Measurements from ENCODE around the gene SLC27A3.
A peak's percentile ranks its signal among the peaks of the same experiment; 100 is the strongest.

The SLC27A3 gene

DNA sequence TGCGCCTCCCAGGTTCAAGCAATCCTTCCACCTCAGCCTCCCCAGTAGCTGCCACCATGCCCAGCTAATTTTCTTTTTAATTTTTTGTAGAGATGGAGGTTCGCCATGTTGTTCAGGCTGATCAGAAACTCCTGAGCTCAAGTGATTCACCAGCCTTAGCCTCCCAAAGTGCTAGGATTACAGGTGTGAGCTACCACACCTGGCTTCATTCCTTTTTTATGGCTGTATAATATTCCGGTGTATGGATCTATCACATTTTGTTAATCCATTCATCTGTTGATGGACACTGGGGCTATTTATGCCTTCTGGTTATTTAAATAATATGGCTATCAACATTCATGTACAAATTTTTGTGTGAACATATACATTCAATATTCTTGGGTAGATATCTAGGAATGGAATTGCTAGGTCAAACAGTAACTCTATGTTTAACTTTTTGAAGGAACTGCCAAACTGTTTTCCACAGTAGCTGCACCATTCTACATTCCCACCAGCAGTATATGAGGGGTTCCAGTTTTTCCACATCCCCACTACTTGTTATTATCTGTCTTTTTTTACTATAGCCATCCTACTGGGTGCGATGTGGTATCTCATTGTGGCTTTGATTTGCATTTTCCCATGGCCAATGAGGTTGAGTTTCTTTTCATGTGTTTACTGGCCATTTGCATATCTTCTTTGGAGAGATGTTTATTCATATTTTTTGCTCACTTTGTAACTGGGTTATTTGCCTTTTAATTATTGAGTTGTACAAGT is 11.0 kb downstream of the SLC27A3 start:
- Histone ChIP-seq H3K9me3 (no peaks in the 10 kb centered on the region), H3K27me3 (no peaks in the 10 kb centered on the region), H3K36me3 (no peaks in the 10 kb centered on the region), H3K27ac (no peak overlapping the region), H3K4me1 (peaks cover 0 to 30% (median 24%) of the 10 kb centered on the region in 4 donors), H3K4me3 (no peak overlapping the region)
- TF ChIP-seq, protein P1, sequence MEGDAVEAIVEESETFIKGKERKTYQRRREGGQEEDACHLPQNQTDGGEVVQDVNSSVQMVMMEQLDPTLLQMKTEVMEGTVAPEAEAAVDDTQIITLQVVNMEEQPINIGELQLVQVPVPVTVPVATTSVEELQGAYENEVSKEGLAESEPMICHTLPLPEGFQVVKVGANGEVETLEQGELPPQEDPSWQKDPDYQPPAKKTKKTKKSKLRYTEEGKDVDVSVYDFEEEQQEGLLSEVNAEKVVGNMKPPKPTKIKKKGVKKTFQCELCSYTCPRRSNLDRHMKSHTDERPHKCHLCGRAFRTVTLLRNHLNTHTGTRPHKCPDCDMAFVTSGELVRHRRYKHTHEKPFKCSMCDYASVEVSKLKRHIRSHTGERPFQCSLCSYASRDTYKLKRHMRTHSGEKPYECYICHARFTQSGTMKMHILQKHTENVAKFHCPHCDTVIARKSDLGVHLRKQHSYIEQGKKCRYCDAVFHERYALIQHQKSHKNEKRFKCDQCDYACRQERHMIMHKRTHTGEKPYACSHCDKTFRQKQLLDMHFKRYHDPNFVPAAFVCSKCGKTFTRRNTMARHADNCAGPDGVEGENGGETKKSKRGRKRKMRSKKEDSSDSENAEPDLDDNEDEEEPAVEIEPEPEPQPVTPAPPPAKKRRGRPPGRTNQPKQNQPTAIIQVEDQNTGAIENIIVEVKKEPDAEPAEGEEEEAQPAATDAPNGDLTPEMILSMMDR (IDR thresholded peaks at IDR 0.05): no peak
- intact Hi-C loops (cut with DNase I; ENCODE audit: low total_unique reads): no loop called here
- DNase-seq: no peak

- peak overlapping the region; percentile 45 to 48 for H3K4me3 ChIP-seq
- no peaks in the 10 kb centered on the region for H3K27me3 ChIP-seq
- H3K9me3 ChIP-seq: no peaks in the 10 kb centered on the region
- peak in 1 of 2 donors; percentile 71 for DNase-seq
- peak overlapping the region; percentile 91 to 93 for H3K27ac ChIP-seq
- TF ChIP-seq, protein P1 (IDR thresholded peaks at IDR 0.05): no peak
- intact Hi-C loops (cut with DNase I; ENCODE audit: low total_unique reads): no loop called here
- H3K36me3 ChIP-seq: no peaks in the 10 kb centered on the region
- peaks cover 0 to 24% (median 19%) of the 10 kb centered on the region in 4 donors for H3K4me1 ChIP-seq
These were observed 14.3 kb downstream of the SLC27A3 start for GRCh38 chr1:153789478-153790034.

DNA sequence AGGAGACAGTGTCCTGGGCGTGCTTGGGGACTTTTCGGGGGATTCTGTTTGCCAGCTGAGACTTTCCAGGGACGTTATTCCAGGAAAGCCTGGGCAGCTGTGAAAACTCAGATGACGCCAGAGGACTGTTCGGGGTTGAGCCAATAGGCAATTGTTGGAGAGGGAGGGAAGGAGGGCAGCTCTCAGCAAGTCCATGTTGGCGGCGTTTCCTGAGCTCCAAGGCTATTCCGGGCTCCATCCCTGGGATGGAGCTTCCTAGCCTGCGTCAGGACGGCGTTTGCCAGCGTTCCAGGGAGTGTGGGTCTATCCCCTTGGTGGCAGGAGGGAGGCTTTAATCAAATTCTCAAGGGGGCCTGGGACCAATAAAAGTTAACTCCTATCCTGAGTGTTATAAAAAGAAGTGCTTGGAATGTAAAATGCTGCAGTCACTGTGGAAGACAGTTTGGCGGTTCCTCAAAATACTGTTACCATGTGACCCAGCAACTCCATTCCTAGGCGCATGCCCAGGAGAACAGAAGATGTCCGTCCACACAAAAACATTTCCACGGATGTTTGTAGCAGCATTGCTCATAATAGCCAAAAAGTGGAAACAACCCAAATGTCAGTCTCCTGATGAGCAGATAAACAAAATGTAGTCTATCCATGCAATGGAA is 15.2 kb downstream of the SLC27A3 start:
- peak overlapping the region; percentile 91 to 93 for H3K27ac ChIP-seq
- TF ChIP-seq, protein P1 (IDR thresholded peaks at IDR 0.05): no peak
- intact Hi-C loops (cut with DNase I; ENCODE audit: low total_unique reads): no loop called here
- peak overlapping the region; percentile 45 to 48 for H3K4me3 ChIP-seq
- no peaks in the 10 kb centered on the region for H3K9me3 ChIP-seq
- no peaks in the 10 kb centered on the region for H3K27me3 ChIP-seq
- peaks cover 0 to 24% (median 19%) of the 10 kb centered on the region in 4 donors for H3K4me1 ChIP-seq
- DNase-seq: peak; percentile 91 to 97
- no peaks in the 10 kb centered on the region for H3K36me3 ChIP-seq

GRCh38 chr1:153790966-153791647 is 15.9 kb downstream of the SLC27A3 start:
- H3K4me3 ChIP-seq: peak overlapping the region; percentile 45 to 48
- peak overlapping the region; percentile 91 to 93 for H3K27ac ChIP-seq
- peaks cover 0 to 24% (median 19%) of the 10 kb centered on the region in 4 donors for H3K4me1 ChIP-seq
- peak in 1 of 2 donors; percentile 67 for DNase-seq
- TF ChIP-seq, protein P1 (IDR thresholded peaks at IDR 0.05): no peak
- H3K36me3 ChIP-seq: no peaks in the 10 kb centered on the region
- H3K9me3 ChIP-seq: no peaks in the 10 kb centered on the region
- no peaks in the 10 kb centered on the region for H3K27me3 ChIP-seq
- intact Hi-C loops (cut with DNase I; ENCODE audit: low total_unique reads): no loop called here

DNA sequence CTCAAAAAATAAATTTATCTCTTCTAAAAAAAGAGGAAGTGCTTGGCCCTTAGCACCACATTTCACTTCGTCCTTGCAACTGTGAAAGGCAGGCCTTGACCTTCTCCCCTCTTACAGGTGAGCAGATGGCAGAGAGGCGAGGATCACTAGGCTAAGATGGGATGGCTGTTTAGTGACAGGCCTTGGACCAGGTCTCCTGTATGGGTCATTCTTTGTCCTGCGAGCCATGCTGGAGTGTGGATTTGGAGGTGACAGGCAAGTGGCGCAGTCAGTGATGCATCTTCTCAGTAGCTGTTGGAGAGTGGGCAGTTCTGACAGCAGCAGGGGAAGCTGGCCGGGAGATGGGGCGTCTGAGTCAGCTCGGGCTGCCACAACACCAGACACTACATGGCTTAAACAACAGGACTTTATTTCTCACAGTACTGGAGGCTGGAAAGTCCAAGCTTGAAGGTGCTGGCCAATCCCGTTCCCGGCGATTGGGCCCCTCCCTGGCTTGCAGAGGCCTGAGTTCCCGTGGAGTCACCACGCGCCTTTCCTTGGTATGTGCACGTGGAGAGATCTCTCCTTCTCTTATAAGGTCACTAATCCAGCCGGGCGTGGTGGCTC is 16.5 kb downstream of the SLC27A3 start:
- TF ChIP-seq, protein P1 (IDR thresholded peaks at IDR 0.05): no peak
- H3K27me3 ChIP-seq: no peaks in the 10 kb centered on the region
- no peaks in the 10 kb centered on the region for H3K36me3 ChIP-seq
- peak; percentile 19 to 64 for DNase-seq
- H3K4me1 ChIP-seq: peaks cover 0 to 24% (median 19%) of the 10 kb centered on the region in 4 donors
- no peaks in the 10 kb centered on the region for H3K9me3 ChIP-seq
- intact Hi-C loops (cut with DNase I; ENCODE audit: low total_unique reads): no loop called here
- H3K4me3 ChIP-seq: no peak overlapping the region
- H3K27ac ChIP-seq: peak overlapping the region; percentile 91 to 93
